HepG2 (cell line): ENCODE data around the gene HNRNPF. TPM values are rescaled to one million over a fixed set of nuclear protein-coding genes. Genes with fewer than 3 reads are reported as not detected.

Experiments
- BRD4 ChIP-seq: sonication (generic); formaldehyde crosslinking; IDR thresholded peaks from 2 replicates; pipeline ENCODE4 v1.4.0; 2020; ENCODE audit warnings: missing genetic modification reagents
- MTF2 ChIP-seq: sonication (generic); formaldehyde crosslinking; IDR thresholded peaks from 2 replicates; pipeline ENCODE4 v1.5.0; 2020; ENCODE audit warnings: missing genetic modification reagents, borderline replicate concordance
- RFX3 ChIP-seq: IDR thresholded peaks from 2 replicates; pipeline ENCODE4 v1.6.1; 2016; ENCODE audit warnings: missing biosample characterization, missing genetic modification reagents
- ZFX ChIP-seq: sonication (generic); formaldehyde crosslinking; IDR thresholded peaks from 2 replicates; pipeline ENCODE4 v1.4.0; 2020; ENCODE audit warnings: mild to moderate bottlenecking, low read depth, missing genetic modification reagents, moderate library complexity
- ZNF282 ChIP-seq: fragments of 450-650 bp; IDR thresholded peaks from 2 replicates; pipeline ENCODE4 v1.6.1; 2018; ENCODE audit not compliant: partially characterized antibody
- polyA plus RNA-seq, 8 experiments: library from polyadenylated mRNA; depleted of rRNA in 3 of 8; stranded (reverse) in 7 of 8; unstranded in 1 of 8; fragments of >200 nt; fragmentation: Illumina TruSeq in 4 of 8; extraction: Trizol in 4 of 8; gene quantifications; 2 replicates each; pipeline versions ENCODE4 v1.2.1 to v1.2.3, GENCODE V29; 2011 to 2016; ENCODE audit warnings: low read depth in 4 of 8, missing spikeins in 1 of 8, mixed read lengths in 1 of 8; ENCODE audit not compliant: insufficient read depth in 1 of 8
- total RNA-seq, 5 experiments: library from RNA; depleted of rRNA; stranded (reverse); fragments of >200 nt; fragmentation: Illumina TruSeq; extraction: Trizol; gene quantifications; 2 replicates each; pipeline ENCODE4 v1.2.3, GENCODE V29; 2016; ENCODE audit warnings: low read depth in 1 of 5
- TF ChIP-seq, protein P1 (sequence below): sonication (generic); formaldehyde crosslinking; IDR thresholded peaks from 2 replicates; pipeline ENCODE4 v1.4.0; 2020; ENCODE audit warnings: missing genetic modification reagents
- TF ChIP-seq, protein P2 (sequence below): IDR thresholded peaks from 2 replicates; pipeline ENCODE4 v1.6.1; 2016; ENCODE audit warnings: low read depth, borderline replicate concordance
- TF ChIP-seq, protein P3 (sequence below): sonication (generic); formaldehyde crosslinking; IDR thresholded peaks from 2 replicates; pipeline ENCODE4; 2020; ENCODE audit warnings: missing genetic modification reagents, mild to moderate bottlenecking, borderline replicate concordance
- TF ChIP-seq, protein P4 (sequence below): IDR thresholded peaks from 2 replicates; pipeline ENCODE4 v1.6.1; 2016; ENCODE audit warnings: low read depth, missing genetic modification reagents, missing compliant biosample characterization

Gene HNRNPF
- total and polyA plus RNA-seq, 2 of the 13 experiments (the other 11 are each of a cell fraction or from before 2014, with no cell fraction given): 166 to 308 TPM

DNA sequence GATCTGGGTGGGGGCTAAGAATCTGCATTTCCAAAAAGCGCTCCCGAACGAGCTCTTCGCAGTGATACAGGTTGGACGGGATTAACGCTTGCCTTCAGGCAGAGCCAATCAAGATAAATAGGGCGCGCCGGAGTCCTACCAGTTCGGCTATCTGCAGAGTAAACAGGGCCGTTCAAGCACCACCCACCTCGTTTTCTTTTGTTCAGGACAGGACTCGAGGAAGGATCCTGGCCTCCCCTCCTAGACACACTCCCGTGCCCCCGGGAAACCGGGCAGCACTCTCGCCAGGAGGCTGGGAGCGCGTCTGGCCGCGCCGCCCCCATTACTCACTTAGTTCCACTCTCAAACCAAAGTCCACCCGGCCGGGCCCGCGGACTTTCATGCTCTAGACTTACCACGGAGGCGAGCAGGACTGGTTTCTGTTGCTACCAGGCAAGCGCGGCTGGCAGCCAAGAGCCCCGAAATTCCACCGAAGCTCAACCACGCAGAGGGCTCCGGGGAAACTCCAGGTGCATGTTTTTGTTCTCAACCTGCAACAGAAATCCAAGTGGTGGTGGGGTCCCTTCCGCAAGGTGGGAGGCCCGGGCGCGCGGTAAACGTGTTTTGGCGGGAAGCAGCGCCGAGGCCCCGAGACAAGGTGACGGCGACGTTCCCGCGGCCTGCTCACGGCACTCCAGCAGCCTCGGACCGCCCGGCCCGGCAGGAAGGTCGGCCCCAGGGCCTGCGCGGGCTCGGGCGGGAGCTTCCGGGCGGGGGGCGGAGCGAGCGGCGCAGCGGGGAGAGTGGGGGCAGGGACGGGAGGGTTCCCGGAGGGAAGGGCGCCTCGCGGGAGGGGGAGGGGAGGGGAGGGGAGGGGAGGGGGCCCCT is 12.7 kb downstream of the HNRNPF start (continued):
- TF ChIP-seq, protein P1, sequence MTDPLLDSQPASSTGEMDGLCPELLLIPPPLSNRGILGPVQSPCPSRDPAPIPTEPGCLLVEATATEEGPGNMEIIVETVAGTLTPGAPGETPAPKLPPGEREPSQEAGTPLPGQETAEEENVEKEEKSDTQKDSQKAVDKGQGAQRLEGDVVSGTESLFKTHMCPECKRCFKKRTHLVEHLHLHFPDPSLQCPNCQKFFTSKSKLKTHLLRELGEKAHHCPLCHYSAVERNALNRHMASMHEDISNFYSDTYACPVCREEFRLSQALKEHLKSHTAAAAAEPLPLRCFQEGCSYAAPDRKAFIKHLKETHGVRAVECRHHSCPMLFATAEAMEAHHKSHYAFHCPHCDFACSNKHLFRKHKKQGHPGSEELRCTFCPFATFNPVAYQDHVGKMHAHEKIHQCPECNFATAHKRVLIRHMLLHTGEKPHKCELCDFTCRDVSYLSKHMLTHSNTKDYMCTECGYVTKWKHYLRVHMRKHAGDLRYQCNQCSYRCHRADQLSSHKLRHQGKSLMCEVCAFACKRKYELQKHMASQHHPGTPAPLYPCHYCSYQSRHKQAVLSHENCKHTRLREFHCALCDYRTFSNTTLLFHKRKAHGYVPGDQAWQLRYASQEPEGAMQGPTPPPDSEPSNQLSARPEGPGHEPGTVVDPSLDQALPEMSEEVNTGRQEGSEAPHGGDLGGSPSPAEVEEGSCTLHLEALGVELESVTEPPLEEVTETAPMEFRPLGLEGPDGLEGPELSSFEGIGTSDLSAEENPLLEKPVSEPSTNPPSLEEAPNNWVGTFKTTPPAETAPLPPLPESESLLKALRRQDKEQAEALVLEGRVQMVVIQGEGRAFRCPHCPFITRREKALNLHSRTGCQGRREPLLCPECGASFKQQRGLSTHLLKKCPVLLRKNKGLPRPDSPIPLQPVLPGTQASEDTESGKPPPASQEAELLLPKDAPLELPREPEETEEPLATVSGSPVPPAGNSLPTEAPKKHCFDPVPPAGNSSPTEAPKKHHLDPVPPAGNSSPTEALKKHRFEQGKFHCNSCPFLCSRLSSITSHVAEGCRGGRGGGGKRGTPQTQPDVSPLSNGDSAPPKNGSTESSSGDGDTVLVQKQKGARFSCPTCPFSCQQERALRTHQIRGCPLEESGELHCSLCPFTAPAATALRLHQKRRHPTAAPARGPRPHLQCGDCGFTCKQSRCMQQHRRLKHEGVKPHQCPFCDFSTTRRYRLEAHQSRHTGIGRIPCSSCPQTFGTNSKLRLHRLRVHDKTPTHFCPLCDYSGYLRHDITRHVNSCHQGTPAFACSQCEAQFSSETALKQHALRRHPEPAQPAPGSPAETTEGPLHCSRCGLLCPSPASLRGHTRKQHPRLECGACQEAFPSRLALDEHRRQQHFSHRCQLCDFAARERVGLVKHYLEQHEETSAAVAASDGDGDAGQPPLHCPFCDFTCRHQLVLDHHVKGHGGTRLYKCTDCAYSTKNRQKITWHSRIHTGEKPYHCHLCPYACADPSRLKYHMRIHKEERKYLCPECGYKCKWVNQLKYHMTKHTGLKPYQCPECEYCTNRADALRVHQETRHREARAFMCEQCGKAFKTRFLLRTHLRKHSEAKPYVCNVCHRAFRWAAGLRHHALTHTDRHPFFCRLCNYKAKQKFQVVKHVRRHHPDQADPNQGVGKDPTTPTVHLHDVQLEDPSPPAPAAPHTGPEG (CRISPR knock-in tag): no peak; the same call in 1 of the 2 replicates
- TF ChIP-seq ZNF282 (no peak), BRD4 (CRISPR knock-in tag) (no peak; the same call in 1 of the 2 replicates), MTF2 (CRISPR knock-in tag) (no peak), ZFX (peak; percentile 85), RFX3 (no peak)
- TF ChIP-seq, protein P2, sequence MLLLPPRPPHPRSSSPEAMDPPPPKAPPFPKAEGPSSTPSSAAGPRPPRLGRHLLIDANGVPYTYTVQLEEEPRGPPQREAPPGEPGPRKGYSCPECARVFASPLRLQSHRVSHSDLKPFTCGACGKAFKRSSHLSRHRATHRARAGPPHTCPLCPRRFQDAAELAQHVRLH (CRISPR knock-in tag): 0 out of 2 replicates have a peak, but pooled peaks have one; percentile 7
- TF ChIP-seq, protein P3, sequence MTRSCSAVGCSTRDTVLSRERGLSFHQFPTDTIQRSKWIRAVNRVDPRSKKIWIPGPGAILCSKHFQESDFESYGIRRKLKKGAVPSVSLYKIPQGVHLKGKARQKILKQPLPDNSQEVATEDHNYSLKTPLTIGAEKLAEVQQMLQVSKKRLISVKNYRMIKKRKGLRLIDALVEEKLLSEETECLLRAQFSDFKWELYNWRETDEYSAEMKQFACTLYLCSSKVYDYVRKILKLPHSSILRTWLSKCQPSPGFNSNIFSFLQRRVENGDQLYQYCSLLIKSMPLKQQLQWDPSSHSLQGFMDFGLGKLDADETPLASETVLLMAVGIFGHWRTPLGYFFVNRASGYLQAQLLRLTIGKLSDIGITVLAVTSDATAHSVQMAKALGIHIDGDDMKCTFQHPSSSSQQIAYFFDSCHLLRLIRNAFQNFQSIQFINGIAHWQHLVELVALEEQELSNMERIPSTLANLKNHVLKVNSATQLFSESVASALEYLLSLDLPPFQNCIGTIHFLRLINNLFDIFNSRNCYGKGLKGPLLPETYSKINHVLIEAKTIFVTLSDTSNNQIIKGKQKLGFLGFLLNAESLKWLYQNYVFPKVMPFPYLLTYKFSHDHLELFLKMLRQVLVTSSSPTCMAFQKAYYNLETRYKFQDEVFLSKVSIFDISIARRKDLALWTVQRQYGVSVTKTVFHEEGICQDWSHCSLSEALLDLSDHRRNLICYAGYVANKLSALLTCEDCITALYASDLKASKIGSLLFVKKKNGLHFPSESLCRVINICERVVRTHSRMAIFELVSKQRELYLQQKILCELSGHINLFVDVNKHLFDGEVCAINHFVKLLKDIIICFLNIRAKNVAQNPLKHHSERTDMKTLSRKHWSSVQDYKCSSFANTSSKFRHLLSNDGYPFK (CRISPR knock-in tag): peak; percentile 62; the same call in 1 of the 2 replicates
- TF ChIP-seq, protein P4, sequence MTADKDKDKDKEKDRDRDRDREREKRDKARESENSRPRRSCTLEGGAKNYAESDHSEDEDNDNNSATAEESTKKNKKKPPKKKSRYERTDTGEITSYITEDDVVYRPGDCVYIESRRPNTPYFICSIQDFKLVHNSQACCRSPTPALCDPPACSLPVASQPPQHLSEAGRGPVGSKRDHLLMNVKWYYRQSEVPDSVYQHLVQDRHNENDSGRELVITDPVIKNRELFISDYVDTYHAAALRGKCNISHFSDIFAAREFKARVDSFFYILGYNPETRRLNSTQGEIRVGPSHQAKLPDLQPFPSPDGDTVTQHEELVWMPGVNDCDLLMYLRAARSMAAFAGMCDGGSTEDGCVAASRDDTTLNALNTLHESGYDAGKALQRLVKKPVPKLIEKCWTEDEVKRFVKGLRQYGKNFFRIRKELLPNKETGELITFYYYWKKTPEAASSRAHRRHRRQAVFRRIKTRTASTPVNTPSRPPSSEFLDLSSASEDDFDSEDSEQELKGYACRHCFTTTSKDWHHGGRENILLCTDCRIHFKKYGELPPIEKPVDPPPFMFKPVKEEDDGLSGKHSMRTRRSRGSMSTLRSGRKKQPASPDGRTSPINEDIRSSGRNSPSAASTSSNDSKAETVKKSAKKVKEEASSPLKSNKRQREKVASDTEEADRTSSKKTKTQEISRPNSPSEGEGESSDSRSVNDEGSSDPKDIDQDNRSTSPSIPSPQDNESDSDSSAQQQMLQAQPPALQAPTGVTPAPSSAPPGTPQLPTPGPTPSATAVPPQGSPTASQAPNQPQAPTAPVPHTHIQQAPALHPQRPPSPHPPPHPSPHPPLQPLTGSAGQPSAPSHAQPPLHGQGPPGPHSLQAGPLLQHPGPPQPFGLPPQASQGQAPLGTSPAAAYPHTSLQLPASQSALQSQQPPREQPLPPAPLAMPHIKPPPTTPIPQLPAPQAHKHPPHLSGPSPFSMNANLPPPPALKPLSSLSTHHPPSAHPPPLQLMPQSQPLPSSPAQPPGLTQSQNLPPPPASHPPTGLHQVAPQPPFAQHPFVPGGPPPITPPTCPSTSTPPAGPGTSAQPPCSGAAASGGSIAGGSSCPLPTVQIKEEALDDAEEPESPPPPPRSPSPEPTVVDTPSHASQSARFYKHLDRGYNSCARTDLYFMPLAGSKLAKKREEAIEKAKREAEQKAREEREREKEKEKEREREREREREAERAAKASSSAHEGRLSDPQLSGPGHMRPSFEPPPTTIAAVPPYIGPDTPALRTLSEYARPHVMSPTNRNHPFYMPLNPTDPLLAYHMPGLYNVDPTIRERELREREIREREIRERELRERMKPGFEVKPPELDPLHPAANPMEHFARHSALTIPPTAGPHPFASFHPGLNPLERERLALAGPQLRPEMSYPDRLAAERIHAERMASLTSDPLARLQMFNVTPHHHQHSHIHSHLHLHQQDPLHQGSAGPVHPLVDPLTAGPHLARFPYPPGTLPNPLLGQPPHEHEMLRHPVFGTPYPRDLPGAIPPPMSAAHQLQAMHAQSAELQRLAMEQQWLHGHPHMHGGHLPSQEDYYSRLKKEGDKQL (CRISPR knock-in tag): no peak
